K562 (cell line): ENCODE data around the gene TUT7. TPM values are rescaled to one million over a fixed set of nuclear protein-coding genes. Genes with fewer than 3 reads are reported as not detected.

Experiments used
- ATAC-seq: fragments of 200-7000 bp; cut with Tn5 transposase; 3 replicates; pipeline ENCODE4 v1.9.1; 2020; ENCODE audit warnings: moderate library complexity
- BruUV-seq: library from RNA; stranded (reverse); fragments of 400-500 nt; replicated peaks from 2 replicates; lab custom pipeline; 2021; lab: Mats Ljungman, UMichigan
- CTCF ChIA-PET: fragments of 300-600 bp; formaldehyde crosslinking; extraction: SDS; loops from one replicate; lab custom pipeline; 2021; ENCODE audit warnings: low intra/inter-chr PET ratio; lab: Yijun Ruan, JAX
- POLR2A ChIA-PET: fragments of 300-600, 350-650 bp; sonication (Branson Sonifier 250); formaldehyde crosslinking; extraction: SDS; loops from one replicate; lab custom pipeline; 2021; ENCODE audit warnings: antibody characterized with exemption, inconsistent platforms; lab: Yijun Ruan, JAX
- DNase-seq, 4 experiments: peaks; one replicate each; pipeline versions ENCODE4 v3.0.0 to v3.0.0-alpha.2; 2011 to 2018; ENCODE audit warnings: low spot score in 3 of 4, mixed read lengths in 3 of 4; ENCODE audit errors: extremely low read depth in 1 of 4
- FAIRE-seq: peaks from 2 replicates; lab custom pipeline; 2011; peaks lifted over from hg19 to GRCh38; lab: Jason Lieb, UNC
- H2AFZ ChIP-seq: 2 replicates; pipeline ENCODE4 v1.6.0; 2011; ENCODE audit warnings: low read depth, low read length, control low read depth, inconsistent platforms
- H3K27ac ChIP-seq: fragments of 200-600 bp; 3 replicates; pipeline ENCODE4 v1.8.0; 2011; ENCODE audit warnings: low read depth, mild to moderate bottlenecking, control low read depth, inconsistent platforms, low read length, moderate library complexity, mixed read lengths; ENCODE audit errors: extremely low read depth
- H3K27me3 ChIP-seq, 2 experiments: fragments of 300-600 bp in 1 of 2; 2 replicates in 1 of 2; 3 replicates in 1 of 2; pipeline versions ENCODE4 v1.6.0 to v1.8.0; 2011; ENCODE audit warnings: inconsistent platforms in 2 of 2, low read length in 2 of 2, mild to moderate bottlenecking in 1 of 2, mixed read lengths in 1 of 2, moderate library complexity in 1 of 2; ENCODE audit not compliant: control insufficient read depth in 2 of 2, insufficient read depth in 2 of 2
- H3K36me3 ChIP-seq: fragments of 300-600 bp; 3 replicates; pipeline ENCODE4 v1.8.0; 2011; ENCODE audit warnings: mild to moderate bottlenecking, low read length, inconsistent platforms; ENCODE audit not compliant: control insufficient read depth, insufficient read depth
- H3K4me1 ChIP-seq, 2 experiments: fragments of 200-600 bp in 1 of 2; replicated peaks in 1 of 2; 2 replicates in 1 of 2; 3 replicates in 1 of 2; pipeline versions ENCODE4 v1.5.1 to v1.8.0; 2011; ENCODE audit warnings: inconsistent platforms in 2 of 2, low read length in 2 of 2, mild to moderate bottlenecking in 1 of 2, mixed read lengths in 1 of 2, moderate library complexity in 1 of 2; ENCODE audit not compliant: control insufficient read depth in 2 of 2, insufficient read depth in 2 of 2
- H3K4me2 ChIP-seq: 2 replicates; pipeline ENCODE4 v1.6.1; 2011; ENCODE audit warnings: low read length, control low read depth, inconsistent platforms, mixed read lengths; ENCODE audit not compliant: insufficient read depth
- H3K4me3 ChIP-seq: fragments of 200-600 bp; sonication (generic), shearing (Covaris generic); 2 replicates; pipeline ENCODE4 v1.5.1; 2016; ENCODE audit warnings: control low read depth, inconsistent platforms
- H3K79me2 ChIP-seq: fragments of 200-600 bp; 3 replicates; pipeline ENCODE4 v1.8.0; 2011; ENCODE audit warnings: low read length, inconsistent platforms; ENCODE audit not compliant: control insufficient read depth, insufficient read depth
- H3K9ac ChIP-seq, 2 experiments: 2 replicates each; pipeline versions ENCODE4 v1.6.0 to v1.6.1; 2011; ENCODE audit warnings: low read depth in 2 of 2, low read length in 2 of 2, control low read depth in 1 of 2, inconsistent platforms in 1 of 2, mild to moderate bottlenecking in 1 of 2, mixed read lengths in 1 of 2; ENCODE audit not compliant: insufficient read depth in 1 of 2
- H3K9me1 ChIP-seq: one replicate; pipeline ENCODE4 v1.6.0; 2011; ENCODE audit warnings: inconsistent platforms, mild to moderate bottlenecking, low read length, moderate library complexity; ENCODE audit not compliant: control insufficient read depth, insufficient read depth
- H3K9me3 ChIP-seq: replicated peaks from 2 replicates; pipeline ENCODE4 v1.5.1; 2011; ENCODE audit warnings: low read depth, low read length, inconsistent platforms; ENCODE audit not compliant: control insufficient read depth, insufficient read depth
- H4K20me1 ChIP-seq: replicated peaks from 2 replicates; pipeline ENCODE4 v1.6.1; 2011; ENCODE audit warnings: low read length, inconsistent platforms, mixed read lengths; ENCODE audit not compliant: control insufficient read depth, insufficient read depth
- OTX1 ChIP-seq: fragments of 450-650 bp; formaldehyde crosslinking; IDR thresholded peaks from 2 replicates; pipeline ENCODE4 v1.4.0; 2022; ENCODE audit warnings: mild to moderate bottlenecking
- RBM14 ChIP-seq: fragments of 200-400 bp; formaldehyde crosslinking; IDR thresholded peaks from 2 replicates; pipeline ENCODE4 v1.6.1; 2018; ENCODE audit warnings: low read depth, mild to moderate bottlenecking, low read length, moderate library complexity, borderline replicate concordance; ENCODE audit not compliant: insufficient read depth
- SAFB2 ChIP-seq: fragments of 200-400 bp; formaldehyde crosslinking; IDR thresholded peaks from 2 replicates; pipeline ENCODE4 v1.6.1; 2018; ENCODE audit warnings: borderline replicate concordance, low read length, low read depth, moderate library complexity; ENCODE audit not compliant: severe bottlenecking
- TAF9B ChIP-seq: fragments of 450-650 bp; IDR thresholded peaks from 2 replicates; pipeline ENCODE4 v1.6.1; 2018; ENCODE audit warnings: mild to moderate bottlenecking; ENCODE audit not compliant: partially characterized antibody
- THRAP3 ChIP-seq: fragments of 450-650 bp; IDR thresholded peaks from 2 replicates; pipeline ENCODE4 v1.6.1; 2016; ENCODE audit warnings: mild to moderate bottlenecking, inconsistent platforms, borderline replicate concordance
- ZFP36 ChIP-seq: fragments of 150-350 bp; IDR thresholded peaks from 2 replicates; pipeline ENCODE4 v1.6.1; 2018; ENCODE audit warnings: low read length, low read depth; ENCODE audit not compliant: partially characterized antibody
- ZNF146 ChIP-seq: IDR thresholded peaks from one replicate; pipeline ENCODE4 v1.6.1; 2018; ENCODE audit warnings: missing compliant biosample characterization; ENCODE audit not compliant: unreplicated experiment
- ZNF436 ChIP-seq: fragments of 250-450, 450-650 bp; sonication (Bioruptor Pico); formaldehyde crosslinking; IDR thresholded peaks from 2 replicates; pipeline ENCODE4 v1.7.0; 2020; ENCODE audit warnings: mild to moderate bottlenecking
- WGBS: fragments of 100-300 bp; shearing (Covaris generic); methylation state at CpG from one replicate; pipeline ENCODE4 v1.1.6; 2016; ENCODE audit warnings: low coverage, mixed read lengths; ENCODE audit not compliant: insufficient coverage; ENCODE audit errors: missing lambda C conversion rate; 5-methylcytosine and 5-hydroxymethylcytosine counted together
- in situ Hi-C: fragments of 300-500 bp; cut with MboI; formaldehyde crosslinking; loops from 4 replicates; pipeline ENCODE4 v1.15.0; 2018; ENCODE audit warnings: inconsistent platforms, mixed read lengths
- intact Hi-C: fragments of 100-400 bp; cut with micrococcal nuclease; formaldehyde crosslinking; loops from 2 replicates; pipeline ENCODE4 v1.14.2; 2022
- polyA plus RNA-seq, 8 experiments: library from polyadenylated mRNA; depleted of rRNA in 4 of 8; stranded (reverse) in 5 of 8; unstranded in 3 of 8; fragments of >200 nt; fragmentation: Nextera tagmentation in 2 of 8; fragmentation: Illumina TruSeq in 1 of 8; extraction: Ambion mirVana in 2 of 8; extraction: Trizol in 1 of 8; gene quantifications; 2 replicates each; pipeline versions ENCODE4 v1.2.1 to v1.2.3, GENCODE V29; 2011 to 2014; ENCODE audit warnings: inconsistent platforms in 1 of 8, missing spikeins in 1 of 8
- total RNA-seq, 7 experiments: library from RNA; depleted of rRNA in 6 of 7; stranded (reverse); fragments of >200 nt in 6 of 7; fragmentation: Illumina TruSeq in 2 of 7; extraction: Trizol in 2 of 7; gene quantifications; 2 replicates each; pipeline versions ENCODE4 v1.2.1 to v1.2.3, GENCODE V29; 2011 to 2021; ENCODE audit warnings: low replicate concordance in 1 of 7
- TF ChIP-seq, protein P1 (sequence below): sonication (generic); formaldehyde crosslinking; IDR thresholded peaks from 2 replicates; pipeline ENCODE4 v1.8.1; 2022; ENCODE audit warnings: missing genetic modification reagents
- TF ChIP-seq, protein P2 (sequence below): fragments of 450-650 bp; IDR thresholded peaks from 2 replicates; pipeline ENCODE4 v1.6.1; 2016; ENCODE audit warnings: borderline replicate concordance

TUT7 gene
- total and polyA plus RNA-seq, 9 of the 15 experiments (the other 6 are each of a cell fraction or from before 2014, with no cell fraction given), result 5.9 to 26.9 (median 15.2) TPM

DNA sequence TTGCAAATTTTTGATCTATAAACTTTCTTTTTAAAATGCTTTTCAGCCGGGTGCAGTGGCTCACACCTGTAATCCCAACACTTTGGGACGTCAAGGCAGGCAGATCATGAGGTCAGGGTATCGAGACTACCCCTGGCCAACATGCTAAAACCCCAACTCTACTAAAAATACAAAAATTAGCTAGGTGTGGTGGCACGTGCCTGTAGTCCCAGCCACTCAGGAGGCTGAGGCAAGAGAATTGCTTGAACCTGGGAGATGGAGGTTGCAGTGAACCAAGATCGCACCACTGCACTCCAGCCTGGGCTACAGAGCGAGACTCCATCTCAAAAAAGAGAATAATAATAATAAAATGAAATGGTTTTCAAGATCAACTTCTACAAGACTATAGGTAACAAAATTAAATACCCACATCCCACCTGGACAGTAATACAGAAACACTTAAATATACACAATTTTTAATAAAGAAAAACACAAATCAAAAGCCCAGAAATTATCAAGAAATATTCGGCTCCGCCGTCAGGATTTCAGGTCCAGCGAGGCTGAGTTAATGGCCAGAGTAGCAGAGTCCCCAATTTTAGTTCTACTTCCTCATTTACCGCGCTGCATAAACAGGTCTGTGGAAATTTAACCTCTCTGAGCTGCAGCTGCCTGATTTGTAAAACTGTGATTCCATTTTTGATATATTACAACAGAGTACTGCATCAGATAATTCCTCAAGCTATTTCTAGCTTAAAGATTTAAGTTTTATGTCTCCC is 4.0 kb downstream of the TUT7 start (continued):
- TF ChIP-seq, protein P1, sequence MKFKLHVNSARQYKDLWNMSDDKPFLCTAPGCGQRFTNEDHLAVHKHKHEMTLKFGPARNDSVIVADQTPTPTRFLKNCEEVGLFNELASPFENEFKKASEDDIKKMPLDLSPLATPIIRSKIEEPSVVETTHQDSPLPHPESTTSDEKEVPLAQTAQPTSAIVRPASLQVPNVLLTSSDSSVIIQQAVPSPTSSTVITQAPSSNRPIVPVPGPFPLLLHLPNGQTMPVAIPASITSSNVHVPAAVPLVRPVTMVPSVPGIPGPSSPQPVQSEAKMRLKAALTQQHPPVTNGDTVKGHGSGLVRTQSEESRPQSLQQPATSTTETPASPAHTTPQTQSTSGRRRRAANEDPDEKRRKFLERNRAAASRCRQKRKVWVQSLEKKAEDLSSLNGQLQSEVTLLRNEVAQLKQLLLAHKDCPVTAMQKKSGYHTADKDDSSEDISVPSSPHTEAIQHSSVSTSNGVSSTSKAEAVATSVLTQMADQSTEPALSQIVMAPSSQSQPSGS (CRISPR knock-in tag), result no peak

DNA sequence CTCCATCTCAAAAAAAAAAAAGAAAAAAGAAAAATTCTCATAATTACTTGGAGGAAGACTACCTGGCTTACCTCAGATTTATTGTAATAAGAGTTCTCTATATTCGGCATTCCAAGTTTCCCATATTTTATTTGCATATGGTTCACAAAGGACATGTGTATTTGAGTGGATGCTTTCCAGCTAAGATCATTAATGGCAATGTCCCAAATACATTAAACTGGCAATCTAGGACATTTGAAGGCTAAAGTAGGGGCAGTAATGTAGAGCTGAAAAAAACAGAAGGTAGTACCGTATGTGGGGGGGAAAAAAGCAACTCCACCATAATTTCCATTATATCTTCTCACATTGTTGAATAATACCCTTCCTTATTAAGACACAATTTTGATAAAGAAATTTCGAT is 4.9 kb downstream of the TUT7 start:
- ATAC-seq (no peak), FAIRE-seq (no peak), DNase-seq (no peak)
- Histone ChIP-seq H3K9me3 (no peaks in the 10 kb centered on the region), H2AFZ (no peak overlapping the region), H3K4me1 (peaks cover 0 to 2% of the 10 kb centered on the region in 2 experiments; a peak in 2 of 5 replicates), H3K9me1 (no peaks in the 10 kb centered on the region), H4K20me1 (no peaks in the 10 kb centered on the region; the same call in none of the 2 replicates), H3K4me2 (no peak overlapping the region), H3K27ac (no peak overlapping the region), H3K36me3 (peaks cover 39% of the 10 kb centered on the region), H3K27me3 (no peaks in the 10 kb centered on the region), H3K79me2 (peaks cover 79% of the 10 kb centered on the region), H3K4me3 (no peak overlapping the region), H3K9ac (no peak overlapping the region)
- TF ChIP-seq ZNF146, result no peak
- no peak for TF ChIP-seq ZNF436
- TF ChIP-seq ZFP36, result no peak
- no peak for TF ChIP-seq TAF9B
- no peak for TF ChIP-seq SAFB2
- TF ChIP-seq OTX1 (CRISPR knock-in tag), result no peak
- no peak for TF ChIP-seq RBM14
- TF ChIP-seq, protein P2, sequence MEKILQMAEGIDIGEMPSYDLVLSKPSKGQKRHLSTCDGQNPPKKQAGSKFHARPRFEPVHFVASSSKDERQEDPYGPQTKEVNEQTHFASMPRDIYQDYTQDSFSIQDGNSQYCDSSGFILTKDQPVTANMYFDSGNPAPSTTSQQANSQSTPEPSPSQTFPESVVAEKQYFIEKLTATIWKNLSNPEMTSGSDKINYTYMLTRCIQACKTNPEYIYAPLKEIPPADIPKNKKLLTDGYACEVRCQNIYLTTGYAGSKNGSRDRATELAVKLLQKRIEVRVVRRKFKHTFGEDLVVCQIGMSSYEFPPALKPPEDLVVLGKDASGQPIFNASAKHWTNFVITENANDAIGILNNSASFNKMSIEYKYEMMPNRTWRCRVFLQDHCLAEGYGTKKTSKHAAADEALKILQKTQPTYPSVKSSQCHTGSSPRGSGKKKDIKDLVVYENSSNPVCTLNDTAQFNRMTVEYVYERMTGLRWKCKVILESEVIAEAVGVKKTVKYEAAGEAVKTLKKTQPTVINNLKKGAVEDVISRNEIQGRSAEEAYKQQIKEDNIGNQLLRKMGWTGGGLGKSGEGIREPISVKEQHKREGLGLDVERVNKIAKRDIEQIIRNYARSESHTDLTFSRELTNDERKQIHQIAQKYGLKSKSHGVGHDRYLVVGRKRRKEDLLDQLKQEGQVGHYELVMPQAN, result no peak
- TF ChIP-seq THRAP3, result no peak
- in situ Hi-C loops, result no loop called here
- no TSS peak for BruUV-seq
- POLR2A ChIA-PET, result no interaction called here
- WGBS, result 71% methylated on average over 2 of the region's 3 CpGs
- CTCF ChIA-PET, result no interaction called here
- intact Hi-C loops, result no loop called here
